ENCODE results near the gene SH3BP1. TPM values are rescaled to one million over a fixed set of nuclear protein-coding genes. Genes with fewer than 3 reads are reported as not detected.

Gene SH3BP1
- total RNA-seq = 0.54 and 2.5 TPM in 2 replicates

GRCh38 chr22:37639070-37639760, at the start of gene SH3BP1:
SH3BP1 (plus strand) TSS chr22:37639669; CDS start chr22:37639788, 119 bp downstream.

GRCh38 chr22:37608477-37609239, 30.8 kb upstream of the SH3BP1 start, which contains the start of gene GGA1:
GGA1 (plus strand) TSS chr22:37608834; CDS start chr22:37608861, 27 bp downstream.

GRCh38 chr22:37658133-37659065, 18.9 kb downstream of the SH3BP1 start, which contains the start of gene PDXP:
PDXP (plus strand) TSS chr22:37658723; CDS start chr22:37658783, 60 bp downstream.

GRCh38 chr22:37674951-37675929, 35.8 kb downstream of the SH3BP1 start, which contains the start of gene LGALS1:
LGALS1 (plus strand) TSS chr22:37675636; CDS start chr22:37675703, 67 bp downstream.

GRCh38 chr22:37686002-37686982, 46.8 kb downstream of the SH3BP1 start, which contains the start of gene NOL12:
NOL12 (plus strand) TSS chr22:37686343; CDS start chr22:37686393, 50 bp downstream.

GRCh38 chr22:37696657-37697537, 57.4 kb downstream of the SH3BP1 start, which contains the start of gene TRIOBP:
TRIOBP (plus strand) TSS chr22:37697048; CDS start chr22:37701366, 4,318 bp downstream.

Other genes starting within 250 kb of the SH3BP1 start
- gene ELFN2, start 212.2 kb upstream of the SH3BP1 start, total RNA-seq = 0.09 and 0.47 TPM in 2 replicates
- 73.4 and 104 TPM in 2 replicates for gene MFNG, start 153.3 kb upstream of the SH3BP1 start, total RNA-seq
- 39.0 and 52.6 TPM in 2 replicates for gene CARD10, start 120.3 kb upstream of the SH3BP1 start, total RNA-seq
- gene CDC42EP1, start 79.2 kb upstream of the SH3BP1 start, total RNA-seq = 16.5 and 23.1 TPM in 2 replicates
- gene LGALS2, start 59.6 kb upstream of the SH3BP1 start, total RNA-seq = not detected in 2 replicates
- gene GGA1, start 30.8 kb upstream of the SH3BP1 start, total RNA-seq = 29.3 and 44.0 TPM in 2 replicates
- 7.2 and 7.4 TPM in 2 replicates for gene PDXP, start 19.1 kb downstream of the SH3BP1 start, total RNA-seq
- 7,806 and 8,155 TPM in 2 replicates for gene LGALS1, start 36.0 kb downstream of the SH3BP1 start, total RNA-seq
- gene NOL12, start 46.7 kb downstream of the SH3BP1 start, total RNA-seq = 26.7 and 37.4 TPM in 2 replicates
- 82.5 and 105 TPM in 2 replicates for gene TRIOBP, start 57.4 kb downstream of the SH3BP1 start, total RNA-seq
- 18.5 and 31.3 TPM in 2 replicates for gene GCAT, start 168.3 kb downstream of the SH3BP1 start, total RNA-seq
- gene GALR3, start 183.7 kb downstream of the SH3BP1 start, total RNA-seq = not detected in 2 replicates
- gene ANKRD54, start 204.7 kb downstream of the SH3BP1 start, total RNA-seq = 22.9 and 31.6 TPM in 2 replicates
- 340 and 346 TPM in 2 replicates for gene EIF3L, start 209.8 kb downstream of the SH3BP1 start, total RNA-seq

Data from endothelial cell of coronary artery (primary cell).